IMR-90 (cell line): ENCODE measurements around the gene DMD. TPM values are rescaled to one million over a fixed set of nuclear protein-coding genes. Genes with fewer than 3 reads are reported as not detected.

Experiments used
- ATAC-seq: fragments of 200-7000 bp; cut with Tn5 transposase; 2 replicates; pipeline ENCODE4 v1.9.1; 2020; ENCODE audit warnings: low read depth, mild to moderate bottlenecking, moderate library complexity
- BruUV-seq: library from RNA; stranded (reverse); fragments of 400-500 nt; replicated peaks from 2 replicates; lab custom pipeline; 2021; lab: Mats Ljungman, UMichigan
- CTCF ChIA-PET: fragments of 300-600 bp; formaldehyde crosslinking; extraction: SDS; loops from one replicate; lab custom pipeline; 2021; ENCODE audit warnings: antibody characterized with exemption; lab: Yijun Ruan, JAX
- POLR2A ChIA-PET: fragments of 300-600 bp; sonication (Branson Sonifier 250); formaldehyde crosslinking; loops from one replicate; lab custom pipeline; 2022; ENCODE audit warnings: antibody characterized with exemption; ENCODE audit not compliant: unreplicated experiment; lab: Charles Lee
- DNase-seq: peaks from one replicate; pipeline ENCODE4 v3.0.0; 2013
- H2AFZ ChIP-seq: replicated peaks from 2 replicates; pipeline ENCODE3; 2013; ENCODE audit warnings: low read length, mild to moderate bottlenecking; ENCODE audit not compliant: poor library complexity
- H2AK5ac ChIP-seq: 2 replicates; pipeline ENCODE4 v1.6.1; 2013; ENCODE audit warnings: low read depth, low read length, inconsistent platforms
- H2AK9ac ChIP-seq: replicated peaks from 2 replicates; pipeline ENCODE3; 2013; ENCODE audit warnings: mild to moderate bottlenecking, low read depth, low read length, moderate library complexity; ENCODE audit not compliant: poor library complexity
- H2BK120ac ChIP-seq: 2 replicates; pipeline ENCODE4 v1.6.1; 2013; ENCODE audit warnings: low read depth, low read length, inconsistent platforms
- H2BK15ac ChIP-seq: 3 replicates; pipeline ENCODE4 v1.6.1; 2013; ENCODE audit warnings: low read depth, low read length, inconsistent platforms
- H2BK20ac ChIP-seq: 2 replicates; pipeline ENCODE4 v1.6.1; 2013; ENCODE audit warnings: low read depth, mild to moderate bottlenecking, inconsistent platforms, low read length, moderate library complexity
- H2BK5ac ChIP-seq: 2 replicates; pipeline ENCODE4 v1.6.1; 2013; ENCODE audit warnings: mild to moderate bottlenecking, low read depth, low read length, inconsistent platforms; ENCODE audit not compliant: poor library complexity, severe bottlenecking
- H3K14ac ChIP-seq: replicated peaks from 2 replicates; pipeline ENCODE4 v1.6.1; 2013; ENCODE audit warnings: low read depth, low read length, inconsistent platforms
- H3K18ac ChIP-seq: 2 replicates; pipeline ENCODE4 v1.6.1; 2013; ENCODE audit warnings: low read depth, low read length, control low read depth
- H3K23ac ChIP-seq: 2 replicates; pipeline ENCODE4 v1.6.1; 2013; ENCODE audit warnings: low read depth, low read length, inconsistent platforms
- H3K27ac ChIP-seq: 2 replicates; pipeline ENCODE4 v1.5.1; 2013; ENCODE audit warnings: mild to moderate bottlenecking, control low read depth, low read length; ENCODE audit not compliant: insufficient read depth
- H3K27me3 ChIP-seq: 2 replicates; pipeline ENCODE4 v1.6.1; 2013; ENCODE audit warnings: low read length; ENCODE audit not compliant: control insufficient read depth, insufficient read depth
- H3K36me3 ChIP-seq: 2 replicates; pipeline ENCODE4 v1.6.1; 2013; ENCODE audit warnings: low read length, mixed read lengths; ENCODE audit not compliant: control insufficient read depth, insufficient read depth
- H3K4ac ChIP-seq: 2 replicates; pipeline ENCODE4 v1.6.1; 2013; ENCODE audit warnings: low read depth, low read length, inconsistent platforms
- H3K4me1 ChIP-seq: 2 replicates; pipeline ENCODE4 v1.6.1; 2013; ENCODE audit warnings: low read length, mixed read lengths; ENCODE audit not compliant: control insufficient read depth, insufficient read depth
- H3K4me2 ChIP-seq: 2 replicates; pipeline ENCODE4 v1.6.1; 2013; ENCODE audit warnings: low read depth, mild to moderate bottlenecking, control low read depth, low read length, moderate library complexity
- H3K4me3 ChIP-seq: 2 replicates; pipeline ENCODE4 v1.5.1; 2013; ENCODE audit warnings: low read depth, mild to moderate bottlenecking, control low read depth, low read length, moderate library complexity; ENCODE audit not compliant: insufficient read depth
- H3K56ac ChIP-seq: 2 replicates; pipeline ENCODE4 v1.6.1; 2013; ENCODE audit warnings: low read length, inconsistent platforms; ENCODE audit not compliant: insufficient read depth; ENCODE audit errors: extremely low read depth
- H3K79me1 ChIP-seq, 2 experiments: 2 replicates each; pipeline ENCODE4 v1.6.1; 2013; ENCODE audit warnings: low read length in 2 of 2, inconsistent platforms in 1 of 2, low read depth in 1 of 2
- H3K9ac ChIP-seq: 2 replicates; pipeline ENCODE4 v1.6.1; 2013; ENCODE audit warnings: low read depth, low read length, control low read depth
- H3K9me1 ChIP-seq: 2 replicates; pipeline ENCODE4 v1.6.1; 2013; ENCODE audit warnings: low read length, inconsistent platforms; ENCODE audit not compliant: insufficient read depth
- H3K9me3 ChIP-seq: 2 replicates; pipeline ENCODE4 v1.6.1; 2013; ENCODE audit warnings: low read length; ENCODE audit not compliant: control insufficient read depth, insufficient read depth
- H4K20me1 ChIP-seq: 2 replicates; pipeline ENCODE4 v1.6.1; 2013; ENCODE audit warnings: low read length, inconsistent platforms; ENCODE audit not compliant: insufficient read depth
- H4K5ac ChIP-seq: 2 replicates; pipeline ENCODE4 v1.6.1; 2013; ENCODE audit warnings: mild to moderate bottlenecking, low read depth, low read length, control low read depth
- H4K8ac ChIP-seq, 2 experiments: 2 replicates each; pipeline ENCODE4 v1.6.1; 2013; ENCODE audit warnings: low read depth in 2 of 2, low read length in 2 of 2, control low read depth in 1 of 2, inconsistent platforms in 1 of 2
- H4K91ac ChIP-seq: 2 replicates; pipeline ENCODE4 v1.6.1; 2013; ENCODE audit warnings: low read depth, low read length, inconsistent platforms; ENCODE audit not compliant: insufficient read depth
- BHLHE40 ChIP-seq: fragments of 150-350 bp; IDR thresholded peaks from 2 replicates; pipeline ENCODE4 v1.6.1; 2016; ENCODE audit warnings: mild to moderate bottlenecking, low read depth, low read length
- MAFK ChIP-seq: IDR thresholded peaks from 2 replicates; pipeline ENCODE4 v1.6.1; 2012; ENCODE audit warnings: low read depth, low read length, improper control_type of control experiment
- WGBS, 2 experiments: methylation state at CpG; one replicate each; pipeline versions ENCODE4 v1.1.5 to v1.1.7; 2013; ENCODE audit warnings: missing lambda C conversion rate in 2 of 2; ENCODE audit not compliant: insufficient read length in 1 of 2; ENCODE audit errors: extremely low coverage in 2 of 2; 5-methylcytosine and 5-hydroxymethylcytosine counted together
- dilution Hi-C: fragments of 300-500 bp; cut with HindIII; formaldehyde crosslinking; loops from one replicate; pipeline ENCODE4 v1.14.3; 2018; ENCODE audit warnings: low sequenced_read_pairs; ENCODE audit not compliant: unreplicated experiment
- in situ Hi-C: fragments of 300-500 bp; cut with MboI; formaldehyde crosslinking; loops from 3 replicates; pipeline ENCODE4 v1.14.3; 2019; ENCODE audit warnings: low sequenced_read_pairs, inconsistent platforms, mixed read lengths
- intact Hi-C: fragments of 100-400 bp; cut with micrococcal nuclease; formaldehyde crosslinking; loops from 2 replicates; pipeline ENCODE4 v1.10.0; 2022
- polyA plus RNA-seq, 3 experiments: library from polyadenylated mRNA; depleted of rRNA; stranded (reverse); fragments of >200 nt; gene quantifications; 2 replicates each; pipeline ENCODE4 v1.2.3, GENCODE V29; 2012; ENCODE audit warnings: low replicate concordance in 1 of 3
- total RNA-seq: library from RNA; depleted of rRNA; stranded (reverse); fragments of >200 nt; gene quantifications from 2 replicates; pipeline ENCODE4 v1.2.3, GENCODE V29; 2012

Gene DMD
- total and polyA plus RNA-seq, 2 of the 4 experiments (the other 2 are of a cell fraction), result 6.6 to 11.8 TPM

DNA sequence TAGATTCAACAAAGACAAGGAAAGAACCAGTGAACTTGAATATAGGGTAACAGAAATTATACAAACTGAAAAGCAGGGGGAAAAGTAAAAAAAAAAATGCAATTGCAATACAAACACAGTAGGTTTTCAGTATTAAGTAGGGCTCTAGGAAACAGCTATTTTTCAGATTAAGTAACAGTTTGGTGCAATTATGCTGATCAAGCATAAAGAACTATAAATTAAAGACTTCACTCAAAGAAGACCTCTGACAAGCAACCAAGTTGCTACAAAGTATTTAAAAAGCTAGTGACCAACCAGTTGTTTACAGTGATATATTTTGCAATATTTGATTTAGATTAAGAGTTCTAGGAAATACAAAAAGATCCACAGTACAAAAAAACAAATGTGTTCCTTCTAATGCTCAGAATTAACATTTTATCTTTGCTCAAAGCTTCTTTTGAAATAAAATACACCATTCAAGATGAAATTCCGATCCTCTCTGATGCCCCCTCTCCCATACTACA lies 1908.7 kb downstream of the DMD start:
- dilution Hi-C loops, result no loop called here
- H3K36me3 ChIP-seq, result no peaks in the 10 kb centered on the region
- no peak overlapping the region for H3K9ac ChIP-seq
- intact Hi-C loops, result no loop called here
- H2BK5ac ChIP-seq, result no peak overlapping the region
- no peaks in the 10 kb centered on the region for H4K20me1 ChIP-seq
- no peak overlapping the region for H4K8ac ChIP-seq
- H3K27me3 ChIP-seq, result no peaks in the 10 kb centered on the region; the same call in 1 of the 2 replicates
- H3K18ac ChIP-seq, result no peak overlapping the region
- no CpG with 5 or more reads among the region's 1 CpG for WGBS, 2 experiments
- no peak overlapping the region for H2BK20ac ChIP-seq
- no peaks in the 10 kb centered on the region for H3K9me3 ChIP-seq
- in situ Hi-C loops, result no loop called here
- no peak overlapping the region for H3K27ac ChIP-seq
- H3K14ac ChIP-seq, result no peak overlapping the region
- CTCF ChIA-PET, result interaction anchor here (0.6 kb wide), 1 partner anchor 240 kb away, joined by 3 read pairs; no protein-coding TSS in a partner anchor
- no TSS peak for BruUV-seq
- no peak overlapping the region for H2BK15ac ChIP-seq
- no peak overlapping the region for H3K23ac ChIP-seq
- H3K4me1 ChIP-seq, result no peaks in the 10 kb centered on the region
- no peak overlapping the region for H2AK5ac ChIP-seq
- TF ChIP-seq BHLHE40 (no peak), MAFK (peak; percentile 76)
- no peak overlapping the region for H2AFZ ChIP-seq
- H3K79me1 ChIP-seq, result no peaks in the 10 kb centered on the region
- no peak overlapping the region for H2BK120ac ChIP-seq
- POLR2A ChIA-PET, result no interaction called here
- no peak overlapping the region for H2AK9ac ChIP-seq
- H4K91ac ChIP-seq, result no peak overlapping the region
- H3K9me1 ChIP-seq, result no peaks in the 10 kb centered on the region
- H3K4me2 ChIP-seq, result no peak overlapping the region
- no peak overlapping the region for H3K4me3 ChIP-seq
- H4K5ac ChIP-seq, result no peak overlapping the region
- no peak overlapping the region for H3K4ac ChIP-seq
- ATAC-seq (no peak), DNase-seq (no peak)
- no peak overlapping the region for H3K56ac ChIP-seq
